Suppressor macrophage (primary cell): ENCODE results near the gene CLDN25.

Experiments used
- DNase-seq, 4 experiments: peaks; one replicate each; pipeline ENCODE4 v3.0.0-alpha.2; 2020 to 2022

CLDN25 gene

GRCh38 chr11:113814181-113814580 lies 34.6 kb downstream of the CLDN25 start:
- DNase-seq = no peak

- DNase-seq = no peak
These were observed 37.6 kb downstream of the CLDN25 start for GRCh38 chr11:113817162-113817561.

GRCh38 chr11:113817626-113818025 lies 38.0 kb downstream of the CLDN25 start:
- DNase-seq = no peak

- DNase-seq = no peak
These were observed 38.8 kb downstream of the CLDN25 start for GRCh38 chr11:113818426-113818825.

GRCh38 chr11:113827477-113827876 lies 47.9 kb downstream of the CLDN25 start:
- no peak for DNase-seq

GRCh38 chr11:113828191-113828590 lies 48.6 kb downstream of the CLDN25 start:
- no peak for DNase-seq

- no peak for DNase-seq
These were observed 50.2 kb downstream of the CLDN25 start for GRCh38 chr11:113829751-113830150.
